Keratinocyte (primary cell): Measurements from ENCODE around the gene LZTFL1. TPM values are rescaled to one million over a fixed set of nuclear protein-coding genes. Genes with fewer than 3 reads are reported as not detected.

ENCODE experiments used
- DNase-seq: peaks from one replicate; pipeline ENCODE4 v3.0.0-alpha.2; 2011; ENCODE audit warnings: low read depth, missing footprints, low spot score
- FAIRE-seq: peaks from 2 replicates; lab custom pipeline; 2011; peaks lifted over from hg19 to GRCh38; lab: Jason Lieb, UNC
- H2AFZ ChIP-seq: 2 replicates; pipeline ENCODE4 v1.6.0; 2012; ENCODE audit warnings: low read length, control low read depth, inconsistent platforms; ENCODE audit not compliant: control insufficient read depth
- H3K27ac ChIP-seq: 2 replicates; pipeline ENCODE4 v1.5.1; 2011; ENCODE audit warnings: low read length; ENCODE audit not compliant: control insufficient read depth, insufficient read depth
- H3K27me3 ChIP-seq: 3 replicates; pipeline ENCODE4 v1.6.0; 2011; ENCODE audit warnings: low read length; ENCODE audit not compliant: control insufficient read depth, insufficient read depth; ENCODE audit errors: extremely low read depth
- H3K36me3 ChIP-seq, 2 experiments: 2 replicates in 1 of 2; 3 replicates in 1 of 2; pipeline ENCODE4 v1.5.1; 2011; ENCODE audit warnings: low read length in 2 of 2, mild to moderate bottlenecking in 1 of 2; ENCODE audit not compliant: control insufficient read depth in 2 of 2, insufficient read depth in 2 of 2; ENCODE audit errors: extremely low read depth in 1 of 2
- H3K4me1 ChIP-seq: 3 replicates; pipeline ENCODE4 v1.5.1; 2011; ENCODE audit warnings: low read length; ENCODE audit not compliant: control insufficient read depth, insufficient read depth; ENCODE audit errors: extremely low read depth
- H3K4me2 ChIP-seq: 3 replicates; pipeline ENCODE4 v1.6.0; 2011; ENCODE audit warnings: low read depth, low read length; ENCODE audit not compliant: control insufficient read depth, insufficient read depth; ENCODE audit errors: extremely low read depth
- H3K4me3 ChIP-seq, 3 experiments: fragments of 200-600 bp in 1 of 3; sonication (generic) in 1 of 3; 2 replicates in 2 of 3; 3 replicates in 1 of 3; pipeline ENCODE4 v1.5.1; 2011 to 2016; ENCODE audit warnings: low read length in 3 of 3, mild to moderate bottlenecking in 3 of 3, control low read depth in 2 of 3, inconsistent platforms in 1 of 3, low read depth in 1 of 3, mixed read lengths in 1 of 3, mixed run types in 1 of 3, moderate library complexity in 1 of 3; ENCODE audit not compliant: control insufficient read depth in 2 of 3, insufficient read depth in 2 of 3; ENCODE audit errors: extremely low read depth in 1 of 3
- H3K79me2 ChIP-seq: 2 replicates; pipeline ENCODE4 v1.6.0; 2012; ENCODE audit warnings: low read length; ENCODE audit not compliant: control insufficient read depth, insufficient read depth
- H3K9ac ChIP-seq: 3 replicates; pipeline ENCODE4 v1.6.0; 2011; ENCODE audit warnings: low read length; ENCODE audit not compliant: control insufficient read depth, insufficient read depth; ENCODE audit errors: extremely low read depth
- H3K9me1 ChIP-seq: 3 replicates; pipeline ENCODE4 v1.6.0; 2011; ENCODE audit warnings: low read length; ENCODE audit not compliant: control insufficient read depth, insufficient read depth; ENCODE audit errors: extremely low read depth
- H3K9me3 ChIP-seq: 2 replicates; pipeline ENCODE4 v1.5.1; 2012; ENCODE audit warnings: low read depth, low read length; ENCODE audit not compliant: control insufficient read depth
- H4K20me1 ChIP-seq: 3 replicates; pipeline ENCODE4 v1.6.0; 2011; ENCODE audit warnings: low read length; ENCODE audit not compliant: control insufficient read depth, insufficient read depth; ENCODE audit errors: extremely low read depth
- EZH2 ChIP-seq: IDR thresholded peaks from one replicate; pipeline ENCODE4 v1.6.1; 2012; ENCODE audit warnings: inconsistent platforms, mild to moderate bottlenecking, low read length, moderate library complexity
- dilution Hi-C: fragments of 300-500 bp; cut with MboI; formaldehyde crosslinking; loops from one replicate; pipeline ENCODE4 v1.7.0; 2020; ENCODE audit warnings: low sequenced_read_pairs; ENCODE audit not compliant: extremely low pct_ligation_motif_present
- polyA plus RNA-seq, 5 experiments: library from polyadenylated mRNA; depleted of rRNA in 3 of 5; stranded (reverse) in 3 of 5; stranded (forward) in 1 of 5; unstranded in 1 of 5; fragments of >200 nt; gene quantifications; 1 replicate in 1 of 5; 2 replicates in 3 of 5; 3 replicates in 1 of 5; pipeline versions ENCODE4 v1.2.1 to v1.2.3, GENCODE V29; 2011 to 2012; ENCODE audit warnings: missing spikeins in 2 of 5, low read depth in 1 of 5, low replicate concordance in 1 of 5
- TF ChIP-seq, protein P1 (sequence below), 3 experiments: IDR thresholded peaks in 1 of 3; conservative IDR thresholded peaks in 1 of 3; optimal IDR thresholded peaks in 1 of 3; 2 replicates in 2 of 3; 3 replicates in 1 of 3; pipeline versions ENCODE3 to v1.5.1; 2011; ENCODE audit warnings: low read length in 3 of 3, mild to moderate bottlenecking in 3 of 3, moderate library complexity in 2 of 3, control low read depth in 1 of 3, inconsistent platforms in 1 of 3; ENCODE audit not compliant: insufficient read depth in 2 of 3; ENCODE audit errors: extremely low read depth in 1 of 3

Gene LZTFL1
- polyA plus RNA-seq, 1 donor (not counting 4 experiments of a cell fraction or from before 2014, with no cell fraction given): 17.9 TPM

DNA sequence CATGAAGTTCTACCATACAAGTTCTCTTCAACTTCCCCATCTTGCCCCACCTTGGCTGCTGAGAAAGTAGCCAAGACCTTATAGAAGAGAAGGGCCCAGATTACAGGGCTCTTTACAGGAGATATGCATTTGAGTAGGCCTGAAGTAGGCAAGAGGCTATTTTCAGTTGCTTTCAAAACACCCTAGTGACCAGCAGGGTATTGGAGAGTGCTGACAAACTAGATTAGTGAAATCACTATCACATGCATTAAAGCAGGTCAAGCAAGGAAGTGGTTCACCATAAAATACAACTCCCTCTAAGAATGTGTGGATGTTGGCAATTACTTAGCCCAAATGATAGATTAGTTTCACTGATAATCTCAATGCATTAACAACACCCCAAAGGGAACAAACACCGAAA, 2.7 kb upstream of the LZTFL1 start:
- Histone ChIP-seq H3K4me3 (no peak overlapping the region), H3K36me3 (no peaks in the 10 kb centered on the region), H4K20me1 (no peaks in the 10 kb centered on the region), H3K27me3 (peaks cover 7% of the 10 kb centered on the region), H3K27ac (no peak overlapping the region), H3K4me1 (peaks cover 7% of the 10 kb centered on the region), H3K9me1 (no peaks in the 10 kb centered on the region), H3K9me3 (no peaks in the 10 kb centered on the region), H3K9ac (no peak overlapping the region), H2AFZ (no peak overlapping the region), H3K4me2 (no peak overlapping the region), H3K79me2 (no peaks in the 10 kb centered on the region)
- dilution Hi-C loops: no loop called here
- no peak for TF ChIP-seq EZH2
- TF ChIP-seq, protein P1, sequence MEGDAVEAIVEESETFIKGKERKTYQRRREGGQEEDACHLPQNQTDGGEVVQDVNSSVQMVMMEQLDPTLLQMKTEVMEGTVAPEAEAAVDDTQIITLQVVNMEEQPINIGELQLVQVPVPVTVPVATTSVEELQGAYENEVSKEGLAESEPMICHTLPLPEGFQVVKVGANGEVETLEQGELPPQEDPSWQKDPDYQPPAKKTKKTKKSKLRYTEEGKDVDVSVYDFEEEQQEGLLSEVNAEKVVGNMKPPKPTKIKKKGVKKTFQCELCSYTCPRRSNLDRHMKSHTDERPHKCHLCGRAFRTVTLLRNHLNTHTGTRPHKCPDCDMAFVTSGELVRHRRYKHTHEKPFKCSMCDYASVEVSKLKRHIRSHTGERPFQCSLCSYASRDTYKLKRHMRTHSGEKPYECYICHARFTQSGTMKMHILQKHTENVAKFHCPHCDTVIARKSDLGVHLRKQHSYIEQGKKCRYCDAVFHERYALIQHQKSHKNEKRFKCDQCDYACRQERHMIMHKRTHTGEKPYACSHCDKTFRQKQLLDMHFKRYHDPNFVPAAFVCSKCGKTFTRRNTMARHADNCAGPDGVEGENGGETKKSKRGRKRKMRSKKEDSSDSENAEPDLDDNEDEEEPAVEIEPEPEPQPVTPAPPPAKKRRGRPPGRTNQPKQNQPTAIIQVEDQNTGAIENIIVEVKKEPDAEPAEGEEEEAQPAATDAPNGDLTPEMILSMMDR (optimal IDR thresholded peaks at IDR 0.05 in 1 of 3, IDR thresholded peaks at IDR 0.05 in 1 of 3, conservative IDR thresholded peaks at IDR 0.05 in 1 of 3; ENCODE audit: extremely low read depth in 1 of 3, insufficient read depth in 2 of 3, low read length in 3 of 3): no peak
- DNase-seq (no peak), FAIRE-seq (no peak)

DNA sequence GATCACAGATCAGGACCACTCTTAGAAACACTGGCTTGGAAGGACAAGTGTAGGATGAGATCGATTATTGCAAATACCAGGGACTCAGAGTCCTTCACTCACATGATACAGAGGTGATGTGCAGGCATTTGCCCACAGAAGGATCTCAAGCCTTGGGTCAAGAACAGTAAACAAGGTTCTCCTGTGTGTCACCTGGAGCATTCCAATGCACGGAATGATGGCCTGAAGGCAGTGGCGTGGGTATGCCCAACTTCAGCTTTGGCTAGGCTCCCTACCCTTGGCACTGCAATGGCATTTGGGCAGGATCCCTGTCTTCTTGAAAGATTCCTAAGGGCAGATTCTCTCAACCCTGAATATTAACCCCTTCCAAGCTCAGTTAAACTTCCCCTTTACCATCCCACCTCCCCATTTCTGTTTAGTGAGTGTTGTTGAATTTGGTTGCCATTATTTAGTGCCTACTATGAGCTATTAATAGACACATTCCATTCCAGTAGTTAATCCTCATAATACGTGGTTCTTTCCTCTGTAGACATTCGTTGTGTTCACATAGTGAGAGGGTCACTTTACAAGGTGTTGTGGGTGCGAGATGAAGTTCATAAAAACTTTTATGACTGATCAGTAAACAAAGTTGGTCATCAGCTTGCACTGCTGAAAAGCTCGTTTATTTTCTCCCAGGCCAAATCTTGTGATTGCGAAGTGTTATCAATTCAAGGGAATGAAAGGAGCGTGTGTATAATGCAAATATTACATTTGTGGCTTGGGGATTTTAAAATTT, 1.1 kb upstream of the LZTFL1 start:
- no peak overlapping the region for H3K27ac ChIP-seq
- H3K36me3 ChIP-seq: no peaks in the 10 kb centered on the region
- peaks cover 7% of the 10 kb centered on the region for H3K4me1 ChIP-seq
- H3K27me3 ChIP-seq: peaks cover 7% of the 10 kb centered on the region
- no peak overlapping the region for H3K9ac ChIP-seq
- DNase-seq (no peak), FAIRE-seq (no peak)
- H3K4me3 ChIP-seq: no peak overlapping the region
- H3K9me3 ChIP-seq: no peaks in the 10 kb centered on the region
- no peaks in the 10 kb centered on the region for H3K79me2 ChIP-seq
- dilution Hi-C loops: no loop called here
- no peaks in the 10 kb centered on the region for H3K9me1 ChIP-seq
- TF ChIP-seq, protein P1 (optimal IDR thresholded peaks at IDR 0.05 in 1 of 3, IDR thresholded peaks at IDR 0.05 in 1 of 3, conservative IDR thresholded peaks at IDR 0.05 in 1 of 3; ENCODE audit: extremely low read depth in 1 of 3, insufficient read depth in 2 of 3, low read length in 3 of 3): no peak
- TF ChIP-seq EZH2: no peak
- no peak overlapping the region for H3K4me2 ChIP-seq
- H2AFZ ChIP-seq: no peak overlapping the region
- no peaks in the 10 kb centered on the region for H4K20me1 ChIP-seq
